NCI-H2107 treated with DMSO at 0.1 percent for 48 hours (cell line): ENCODE results near the gene MAT2B.
"Not testable (repeated sequence)": the region's sequence is repeated elsewhere in the genome, so short reads cannot be mapped to it uniquely, and the experiment has no call there.

Experiments used
- DNase-seq: peaks from one replicate; lab custom pipeline; 2025; ENCODE audit not compliant: unreplicated experiment; lab: John Stamatoyannopoulos, UW

The MAT2B gene

DNA sequence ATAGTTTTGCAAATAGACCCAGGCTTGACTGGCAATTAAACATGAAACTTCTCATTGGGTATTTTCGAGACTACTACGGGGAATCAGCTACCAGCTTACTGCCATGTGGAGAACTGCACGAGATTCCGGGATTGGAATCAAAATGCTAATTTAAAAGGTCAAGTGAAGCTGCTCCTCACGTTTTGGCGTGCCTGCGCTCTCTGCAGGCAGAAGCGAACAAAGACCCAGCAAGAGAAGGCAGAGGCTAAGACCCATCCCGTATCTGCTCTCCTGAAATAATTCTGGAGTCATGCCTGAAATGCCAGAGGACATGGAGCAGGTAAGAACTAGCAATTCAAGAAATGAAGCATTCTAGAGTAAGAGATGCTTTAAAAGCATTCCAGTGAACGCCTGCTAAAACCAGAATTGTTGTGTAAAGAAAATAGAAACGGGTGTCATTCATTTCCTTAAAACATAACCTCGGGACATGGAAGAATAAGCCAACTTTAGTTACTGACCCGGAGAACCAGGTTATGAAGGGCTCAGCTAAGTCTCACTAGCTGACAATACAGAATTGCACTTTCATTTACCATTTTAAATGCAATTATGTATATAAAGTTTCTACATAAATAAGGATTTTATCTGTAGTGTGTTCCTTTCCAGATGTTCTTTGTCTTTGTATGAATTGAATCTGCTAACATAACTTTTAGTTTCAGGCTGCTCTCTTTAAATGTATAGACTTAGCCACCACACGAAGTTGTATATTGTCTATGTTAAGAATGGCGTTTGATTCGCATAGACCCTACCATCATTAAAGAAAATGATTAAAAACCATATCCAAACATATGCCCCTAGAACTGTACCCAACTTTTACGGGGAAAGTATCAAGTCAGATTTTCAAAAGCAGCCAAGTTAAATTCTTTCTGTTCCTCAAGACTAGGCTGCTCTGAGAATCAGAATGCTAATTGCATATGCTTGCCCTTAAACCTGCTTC is 2.0 kb upstream of the MAT2B start:
- DNase-seq = no peak

DNA sequence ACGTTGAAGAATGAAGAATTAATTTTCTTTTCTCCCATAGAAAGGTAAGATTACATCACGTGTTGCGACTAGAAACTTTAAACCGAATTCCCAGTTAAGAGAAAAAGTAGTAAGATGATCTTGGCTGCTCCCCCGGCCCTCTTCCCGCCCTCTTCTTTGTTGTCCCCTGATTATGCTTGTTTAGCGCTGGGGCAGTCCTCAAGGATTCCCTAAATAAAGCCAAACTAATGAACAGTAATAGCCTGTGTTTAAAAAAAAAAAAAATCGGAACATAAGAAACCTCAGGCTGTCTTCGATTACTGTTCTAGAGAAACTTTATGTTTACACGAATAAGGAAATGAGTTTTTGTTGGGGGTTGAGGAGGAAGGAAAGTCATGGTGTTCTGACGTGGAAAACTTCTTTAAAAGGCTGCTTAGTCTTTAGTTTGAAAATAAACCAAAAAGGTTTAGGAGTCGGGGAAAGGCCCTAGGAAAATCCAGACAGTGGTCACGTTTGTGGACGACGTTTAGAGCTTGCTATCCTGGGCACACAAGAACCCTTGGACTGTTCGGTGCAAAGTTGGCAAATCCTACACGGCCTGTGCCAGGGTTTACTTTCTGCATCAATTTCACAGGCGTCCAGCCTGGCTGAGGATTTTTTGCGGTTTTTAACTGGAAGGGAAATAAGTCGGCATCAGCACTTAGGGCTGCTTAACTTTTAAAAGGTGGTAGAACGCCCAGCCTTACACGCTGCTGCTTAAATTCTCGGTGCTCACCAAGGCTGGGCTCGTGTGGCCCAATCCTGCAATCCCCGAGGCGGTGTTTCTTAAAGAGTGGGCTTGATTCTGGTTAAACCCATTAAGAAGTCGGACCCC is 1.1 kb upstream of the MAT2B start:
- peak; percentile 42 for DNase-seq

DNA sequence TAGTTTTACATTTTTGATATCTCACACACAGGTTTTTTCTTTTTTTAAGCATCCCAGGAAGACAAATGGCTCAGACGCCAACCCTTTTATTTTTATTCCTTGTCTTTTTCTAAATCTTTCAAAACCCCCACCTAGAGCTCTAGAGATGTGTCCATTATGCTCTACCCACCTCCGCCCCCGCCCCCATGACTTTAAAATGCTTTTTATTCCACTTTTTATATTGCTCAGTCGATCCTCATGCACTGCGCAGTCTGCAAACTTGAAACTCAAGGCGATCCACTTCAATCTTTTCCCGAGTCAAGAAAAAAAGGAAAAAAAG is 411 bp upstream of the MAT2B start:
- no peak for DNase-seq

DNA sequence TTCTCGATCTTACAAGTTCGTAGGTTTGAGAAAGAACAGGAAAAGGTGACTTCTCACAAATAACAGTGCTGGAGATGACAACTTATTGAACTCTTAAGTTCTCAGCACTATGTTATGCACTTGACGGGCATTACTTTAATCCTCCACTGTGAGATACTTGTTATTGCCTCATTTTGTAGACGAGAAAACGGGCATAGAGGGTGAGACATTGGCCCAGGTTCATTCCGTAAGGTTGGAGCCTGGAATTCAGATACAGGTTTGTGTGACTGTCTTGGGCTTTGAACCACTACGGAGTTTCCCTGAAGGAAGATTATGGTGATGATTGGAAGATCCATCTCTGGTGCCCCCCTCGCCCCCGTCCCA is 657 bp downstream of the MAT2B start:
- DNase-seq = no peak

DNA sequence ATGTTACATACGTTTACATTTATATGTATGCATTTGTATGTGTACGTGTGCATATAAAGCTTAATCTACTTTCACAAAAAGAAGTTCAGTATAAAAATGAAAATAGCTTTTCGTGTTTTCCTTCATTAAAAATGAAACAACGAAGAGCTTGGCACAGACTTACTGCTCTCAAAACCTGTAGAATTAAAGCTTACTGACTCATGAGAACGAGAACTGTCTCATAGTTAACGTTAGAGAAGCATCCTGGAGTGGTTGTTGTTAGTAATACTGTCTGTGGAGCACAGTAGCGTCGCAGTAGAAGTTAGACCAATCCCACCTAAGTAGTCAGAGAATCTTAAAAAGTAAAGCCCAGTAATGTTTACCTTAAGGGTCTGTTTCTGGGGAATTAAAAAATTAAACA is 1.3 kb downstream of the MAT2B start:
- DNase-seq = no peak

DNA sequence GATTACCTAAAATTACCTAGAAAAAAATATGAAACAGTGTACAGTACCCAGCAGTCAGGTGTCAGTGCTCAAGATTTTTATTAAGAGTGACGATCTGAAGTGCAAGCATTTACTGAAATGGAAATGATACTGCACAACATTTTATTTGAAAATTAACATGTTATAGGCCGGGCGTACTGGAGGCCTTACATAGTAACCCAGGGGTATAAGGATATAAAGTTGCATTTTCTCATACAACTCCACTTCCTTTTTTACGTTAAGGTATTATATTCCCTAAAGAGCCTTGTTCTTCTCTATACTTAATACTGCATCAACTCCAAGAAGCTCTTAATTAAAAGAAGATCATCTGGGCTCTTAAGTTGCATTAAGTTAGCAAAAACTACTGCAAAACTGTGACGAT is 3.3 kb downstream of the MAT2B start:
- DNase-seq = no peak

DNA sequence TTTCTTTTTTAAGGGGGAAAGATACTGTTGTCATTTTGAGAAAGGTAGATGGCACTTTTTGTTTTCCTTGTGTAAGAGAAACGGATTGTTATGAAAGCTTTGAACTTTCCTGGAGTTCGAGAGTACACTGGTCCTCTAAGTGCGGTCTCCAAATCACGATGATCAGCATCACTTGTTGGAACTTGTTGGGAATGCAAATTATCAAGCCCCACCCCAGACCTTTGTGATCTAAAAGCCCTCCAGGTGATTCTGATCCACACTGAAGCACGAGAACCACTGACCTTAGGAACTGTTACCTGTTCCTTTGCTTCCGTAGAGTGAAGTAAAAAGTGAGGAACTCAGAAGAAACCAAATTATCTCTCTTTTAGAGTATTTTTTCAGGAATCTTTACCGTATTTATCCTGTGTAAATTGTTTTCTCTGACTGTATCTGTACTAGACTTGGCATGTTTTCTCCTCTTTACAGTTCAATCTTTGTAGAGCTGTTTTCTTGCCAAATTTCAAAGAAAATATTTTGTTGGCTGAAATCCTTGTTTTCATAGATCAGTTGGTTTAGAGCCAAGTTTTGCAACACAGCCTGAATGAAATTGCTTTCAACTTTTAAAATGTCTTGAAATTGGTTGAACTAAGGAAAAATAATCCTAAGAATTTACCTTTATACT is 4.0 kb downstream of the MAT2B start:
- no peak for DNase-seq

DNA sequence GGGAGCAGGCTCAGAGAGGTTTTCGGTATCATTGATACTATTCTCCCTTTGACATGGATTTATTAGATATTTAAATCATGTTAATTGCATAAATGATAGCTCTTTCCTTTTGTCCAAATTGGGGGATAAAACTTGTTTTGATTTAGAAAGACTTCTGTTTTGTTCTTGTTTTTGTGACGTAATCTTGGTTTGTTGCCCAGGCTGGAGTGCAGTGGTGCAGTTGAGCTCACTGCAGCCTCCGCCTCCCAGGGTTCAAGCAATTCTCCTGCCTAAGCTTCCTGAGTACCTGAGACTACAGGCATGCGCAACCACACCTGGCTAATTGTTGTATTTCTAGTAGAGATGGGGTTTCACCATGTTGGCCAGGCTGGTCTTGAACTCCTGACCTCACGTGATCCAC is 7.1 kb downstream of the MAT2B start:
- no peak for DNase-seq

DNA sequence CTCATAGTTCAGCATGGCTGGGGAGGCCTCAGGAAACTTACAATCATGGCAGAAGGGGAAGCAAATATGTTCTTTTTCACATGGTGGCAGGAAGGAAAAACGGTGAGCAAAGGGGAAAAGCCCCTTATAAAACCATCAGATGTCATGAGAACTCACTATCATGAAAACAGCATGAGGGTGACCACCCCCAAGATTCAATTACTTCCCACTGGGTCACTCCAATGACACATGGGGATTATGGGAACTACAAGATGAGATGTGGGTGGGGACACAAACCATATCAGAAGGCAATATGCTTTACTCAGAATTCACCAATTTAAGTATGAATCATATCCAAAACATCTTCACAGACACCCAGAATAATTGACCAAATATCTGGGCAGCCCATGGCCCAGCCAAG is 19.7 kb downstream of the MAT2B start:
- DNase-seq = no peak

DNA sequence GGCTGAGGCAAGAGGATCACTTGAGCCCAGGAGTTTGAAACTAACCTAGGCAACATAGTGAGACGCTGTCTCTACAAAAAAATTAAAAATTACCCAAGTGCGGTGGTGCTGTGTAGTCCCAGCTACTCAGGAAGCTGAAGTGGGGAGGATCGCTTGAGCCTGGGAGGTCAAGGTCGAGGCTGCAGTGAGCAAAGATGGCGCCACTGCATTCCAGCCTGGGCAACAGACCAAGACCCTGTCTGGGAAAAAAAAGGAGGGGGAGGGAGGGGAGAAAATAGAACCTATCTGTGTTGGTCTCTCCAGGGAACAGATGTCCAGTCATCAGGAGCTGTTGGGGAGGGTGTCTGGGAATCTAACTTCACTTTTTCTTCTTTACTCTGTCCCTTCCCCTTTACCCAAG is 24.3 kb downstream of the MAT2B start:
- no peak for DNase-seq

DNA sequence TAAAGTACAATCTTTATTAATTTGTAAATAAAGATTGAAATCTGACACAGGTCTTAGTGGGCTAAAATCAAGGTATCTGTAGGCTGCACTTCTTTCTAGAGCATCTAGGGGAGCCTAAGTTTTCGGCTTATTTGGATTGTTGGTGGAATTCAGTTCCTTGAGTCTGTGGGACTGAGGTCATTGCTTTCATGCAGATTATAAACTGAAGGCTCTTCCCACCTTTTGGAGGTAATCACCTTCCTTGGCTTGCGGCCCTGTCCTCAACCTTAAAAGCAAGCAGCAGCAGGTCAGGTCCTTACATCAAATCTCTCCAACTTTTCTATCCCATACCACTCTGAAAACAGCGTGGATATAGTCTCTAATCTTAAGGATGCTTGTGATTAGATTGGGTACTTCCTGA is 25.9 kb downstream of the MAT2B start:
- DNase-seq = no peak

DNA sequence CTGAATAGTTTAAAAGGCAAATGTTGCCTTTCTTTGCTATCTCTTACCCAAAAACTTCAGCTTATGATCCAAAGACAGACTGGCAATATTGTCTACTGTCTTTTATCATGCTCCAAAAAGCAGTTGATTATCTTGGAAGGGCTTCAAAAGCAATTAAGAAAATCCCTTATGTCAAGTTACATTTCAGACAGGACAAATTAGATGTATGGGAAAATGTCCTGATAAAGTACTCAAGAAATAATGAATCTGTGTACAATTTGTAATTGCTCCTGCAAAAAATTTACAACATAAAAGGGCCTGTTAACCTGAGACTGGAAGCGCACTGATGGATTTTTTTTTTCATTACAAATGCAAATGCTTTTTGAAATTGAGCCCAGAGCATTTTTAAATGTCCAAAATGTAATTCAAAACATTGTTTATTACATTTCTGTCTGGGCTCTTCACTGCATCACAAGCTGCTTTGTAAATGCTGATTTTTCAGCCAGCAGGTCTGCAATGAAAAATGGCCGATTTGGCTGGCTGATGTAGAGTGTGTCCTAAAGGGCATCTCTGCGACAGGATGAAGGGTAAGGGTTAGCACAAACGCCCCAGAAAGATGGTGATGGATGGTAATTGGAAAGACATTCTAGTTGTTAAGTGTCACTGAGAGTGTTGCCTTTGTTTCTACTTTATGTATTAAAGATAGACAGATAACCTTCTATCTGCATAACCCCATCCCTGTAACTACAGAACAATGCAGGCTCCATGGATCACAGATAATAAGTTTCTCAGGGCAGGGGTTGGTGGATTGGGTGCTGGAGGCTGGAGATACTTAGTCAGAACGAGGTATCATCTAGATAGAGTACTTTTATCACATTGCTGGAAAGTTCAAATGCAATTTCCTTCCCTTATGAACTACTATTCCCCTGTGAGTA is 27.0 kb downstream of the MAT2B start:
- no peak for DNase-seq

DNA sequence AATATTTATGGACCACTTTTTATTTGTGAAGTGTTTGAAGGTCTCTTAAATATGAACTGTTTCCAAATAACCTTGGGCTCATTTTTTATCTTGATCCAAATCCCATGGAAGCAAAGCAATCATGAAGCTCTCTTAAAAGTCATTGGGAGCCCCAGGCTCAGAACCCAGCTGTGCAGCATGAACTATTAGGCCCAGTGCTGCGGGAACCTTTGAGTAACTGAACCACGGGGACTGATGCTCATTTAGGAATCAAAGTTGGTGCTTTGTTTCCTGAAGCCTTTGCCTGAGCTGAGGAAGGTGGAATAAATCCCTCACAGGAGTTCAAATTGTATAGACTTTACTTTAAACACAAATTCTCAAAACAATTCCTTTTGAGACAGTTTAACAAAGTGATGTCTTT is 27.8 kb downstream of the MAT2B start:
- DNase-seq = no peak

DNA sequence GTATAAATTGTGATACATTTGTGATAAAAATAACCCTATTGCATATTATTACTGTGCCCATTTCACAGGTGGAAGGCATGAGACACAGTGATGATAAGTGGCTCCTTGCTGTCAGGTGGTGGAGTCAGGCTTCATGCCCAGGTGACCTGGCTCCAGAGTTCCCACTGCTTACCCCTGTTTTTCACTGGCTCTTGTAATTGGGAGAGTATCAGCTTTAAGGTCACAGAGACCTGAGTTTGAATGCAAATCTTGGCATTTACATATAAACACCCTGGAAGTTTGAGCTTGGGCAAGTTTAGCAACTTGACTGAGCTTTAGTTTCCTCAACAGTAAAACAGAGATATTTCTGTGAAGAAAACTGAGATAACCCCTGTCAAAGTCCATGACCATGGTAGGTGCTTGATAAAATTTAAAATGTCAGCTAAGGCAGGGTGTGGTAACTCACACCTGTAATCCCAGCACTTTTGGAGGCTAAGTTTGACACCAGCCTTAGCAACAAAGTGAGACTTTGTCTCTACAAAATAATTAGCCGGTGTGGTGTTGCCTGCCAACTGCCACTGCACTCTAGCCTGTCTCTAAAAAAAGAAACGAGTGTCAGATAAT is 29.2 kb downstream of the MAT2B start:
- no peak for DNase-seq

DNA sequence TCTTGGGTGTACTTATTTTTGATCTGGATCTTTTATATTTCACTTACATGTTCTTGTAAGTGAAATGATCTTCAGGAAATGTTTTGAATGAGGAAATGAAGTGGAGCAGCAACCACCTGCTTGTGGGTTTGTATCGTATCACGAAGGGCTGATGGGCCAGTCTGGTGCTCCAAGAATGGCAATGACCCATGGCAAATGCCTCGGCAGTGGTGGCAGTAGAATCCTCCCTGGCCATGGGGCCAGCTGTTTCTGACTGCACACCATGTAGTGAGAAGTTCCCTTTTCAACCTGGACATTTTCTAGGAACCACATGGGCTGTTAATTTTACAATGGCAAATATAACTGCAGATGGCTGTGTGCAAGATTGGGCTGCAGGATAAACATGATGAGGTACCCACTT is 29.9 kb downstream of the MAT2B start:
- no peak for DNase-seq

DNA sequence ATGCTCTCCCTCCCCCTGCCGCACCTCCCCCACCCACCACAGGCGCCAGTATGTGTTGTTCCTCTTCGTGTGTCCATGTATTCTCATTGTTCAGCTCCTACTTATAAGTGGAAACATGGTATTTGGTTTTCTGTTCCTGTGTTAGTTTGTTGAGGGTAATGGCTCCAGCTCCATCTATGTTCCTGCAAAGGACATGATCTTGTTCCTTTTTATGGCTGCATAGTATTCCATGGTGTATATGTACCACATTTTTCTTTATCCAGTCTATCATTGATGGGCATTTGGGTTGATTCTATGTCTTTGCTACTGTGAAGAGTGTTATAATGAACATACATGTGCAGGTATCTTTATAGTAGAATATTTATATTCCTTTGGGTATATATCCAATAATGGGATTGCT is 31.0 kb downstream of the MAT2B start:
- not testable (repeated sequence) for DNase-seq

DNA sequence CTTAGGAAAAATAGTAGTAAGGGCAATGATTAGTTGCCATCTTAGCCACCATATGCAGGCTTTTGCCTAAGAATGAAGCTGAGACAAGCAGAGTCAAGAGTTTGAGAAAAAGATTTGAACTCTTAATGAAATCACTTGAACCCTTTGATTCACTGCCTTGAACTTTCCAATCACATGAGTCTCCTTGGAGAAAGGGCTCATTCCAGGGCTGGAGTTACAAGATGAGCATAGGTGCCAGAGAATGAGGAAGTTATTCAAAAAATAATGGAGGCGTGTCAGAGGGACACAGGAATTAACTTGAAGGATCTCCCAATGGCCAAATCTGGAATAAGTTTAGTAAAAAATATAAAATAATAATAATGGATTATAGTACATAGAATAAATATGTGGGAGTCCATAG is 35.3 kb downstream of the MAT2B start:
- no peak for DNase-seq

DNA sequence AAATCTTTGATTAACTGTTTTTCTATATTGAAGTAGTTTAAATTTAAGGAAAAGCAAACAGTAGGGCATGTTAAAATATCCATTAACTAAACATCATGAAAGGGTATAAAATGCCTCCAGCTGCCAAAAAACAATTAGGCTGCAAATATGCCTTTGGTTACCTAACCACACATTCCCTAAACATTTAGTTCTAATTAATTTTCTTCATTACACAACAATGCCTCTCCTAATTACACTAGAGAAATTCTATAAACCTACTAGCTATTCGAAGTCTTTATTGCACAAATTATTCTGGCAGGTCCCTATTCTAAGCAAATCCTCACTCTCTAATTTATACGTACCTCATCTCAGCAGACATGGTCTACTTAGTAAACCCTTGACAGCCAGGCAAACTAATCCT is 37.4 kb downstream of the MAT2B start:
- no peak for DNase-seq

DNA sequence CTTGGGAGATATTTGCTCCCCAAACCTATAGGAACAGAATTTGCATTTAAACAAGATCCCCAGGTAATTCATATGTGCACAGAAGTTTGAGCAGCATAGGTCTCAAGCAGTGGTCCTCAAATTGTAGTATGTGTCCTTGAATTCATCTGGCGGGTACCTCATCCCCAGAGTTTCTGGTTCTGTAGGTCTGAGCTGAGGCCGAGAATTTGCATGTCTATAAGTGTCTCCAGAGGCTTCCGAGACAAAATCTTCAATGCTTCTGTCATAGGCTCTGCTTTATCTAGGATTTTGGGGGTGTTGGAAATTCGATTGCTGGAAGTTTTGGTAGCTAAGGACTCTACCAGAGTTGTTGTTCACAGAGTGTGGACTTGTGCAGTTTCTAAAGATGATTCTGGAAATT is 38.6 kb downstream of the MAT2B start:
- DNase-seq = no peak

DNA sequence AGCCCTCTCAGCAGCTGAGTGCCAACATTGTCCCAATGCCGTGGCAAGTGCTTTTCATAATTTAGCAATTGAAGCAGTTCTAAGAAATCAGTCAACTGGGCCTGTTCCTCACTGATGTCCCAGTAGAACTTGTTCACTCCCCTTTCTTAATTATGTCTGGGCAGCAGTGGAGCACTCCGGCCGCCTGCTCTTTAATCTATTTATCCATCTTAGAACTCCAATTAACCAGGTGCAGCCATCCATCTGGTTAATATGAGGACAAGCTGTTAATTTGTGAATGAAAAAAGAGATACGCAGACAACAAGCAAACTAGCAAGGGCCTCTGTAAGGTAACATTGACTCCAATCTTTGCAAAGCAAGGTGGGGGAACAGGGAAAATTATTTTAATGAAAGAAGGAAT is 39.4 kb downstream of the MAT2B start:
- DNase-seq = no peak
